ENCODE results near the gene USP13. TPM values are rescaled to one million over a fixed set of nuclear protein-coding genes. Genes with fewer than 3 reads are reported as not detected.

Gene USP13
- polyA plus RNA-seq, 3 donors: 0.31 to 1.6 (median 1.2) TPM

DNA sequence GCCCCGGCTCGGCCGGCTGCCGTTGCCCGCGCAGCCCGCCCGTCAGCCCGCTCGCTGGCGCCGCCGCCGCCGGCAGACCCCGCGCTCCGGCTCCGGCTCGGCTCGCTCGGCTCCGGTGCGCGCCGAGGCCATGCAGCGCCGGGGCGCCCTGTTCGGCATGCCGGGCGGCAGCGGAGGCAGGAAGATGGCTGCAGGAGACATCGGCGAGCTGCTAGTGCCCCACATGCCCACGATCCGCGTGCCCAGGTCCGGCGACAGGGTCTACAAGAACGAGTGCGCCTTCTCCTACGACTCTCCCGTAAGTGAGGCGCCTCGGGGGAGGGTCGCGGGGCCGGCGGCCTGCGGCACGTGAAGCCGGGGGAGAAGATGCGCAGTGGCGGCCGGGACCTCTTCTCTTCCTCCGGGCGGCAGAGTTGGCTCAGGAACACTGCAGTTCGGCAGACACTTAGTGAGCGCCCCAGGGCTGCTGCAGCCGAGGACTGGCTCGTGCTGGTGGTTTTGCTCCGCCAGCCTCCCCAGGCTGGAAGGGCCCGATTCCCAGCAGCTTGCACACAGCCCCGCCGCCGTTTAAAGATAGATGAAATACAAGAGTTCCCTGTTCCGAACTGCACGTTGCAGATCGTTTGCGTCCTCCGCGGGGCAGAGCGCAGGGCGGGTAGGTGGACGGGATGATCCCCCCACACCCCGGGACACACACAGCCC lies 407 bp downstream of the USP13 start:
- Mint-ChIP-seq H3K4me1 (peaks cover 32% of the 10 kb centered on the region), H3K9me3 (peaks cover 0 to 2% (median 0%) of the 10 kb centered on the region in 7 donors), H3K36me3 (peaks cover 0 to 5% of the 10 kb centered on the region in 2 donors), H3K27ac (peak overlapping the region; percentile 39 to 84 (median 78)), H3K4me3 (peak overlapping the region; percentile 91 to 95), H3K27me3 (ENCODE audit: low read depth in 3 of 3) (peaks cover 14 to 36% (median 21%) of the 10 kb centered on the region in 3 donors)
- peak overlapping the region; percentile 89 for H3K4me2 ChIP-seq (replicated peaks; ENCODE audit: extremely low read depth, low read length, poor library complexity, severe bottlenecking)
- H2AFZ ChIP-seq (ENCODE audit: insufficient read depth, low read depth, low read length, poor library complexity, severe bottlenecking): peak overlapping the region; percentile 92
- H3K4me3 ChIP-seq (replicated peaks in 1 of 3; ENCODE audit: low read depth in 2 of 3, low read length in 3 of 3): peak overlapping the region; percentile 62 to 83 (median 83)
- H3K9me3 ChIP-seq (replicated peaks in 1 of 2; ENCODE audit: control insufficient read depth in 1 of 2, insufficient read depth in 1 of 2, low read length in 2 of 2): no peaks in the 10 kb centered on the region
- H4K20me1 ChIP-seq (ENCODE audit: insufficient read depth, low read length): no peaks in the 10 kb centered on the region
- peaks cover 0 to 21% of the 10 kb centered on the region in 2 donors for H3K27me3 ChIP-seq (ENCODE audit: control insufficient read depth in 2 of 2, insufficient read depth in 2 of 2, low read length in 2 of 2)
- peaks cover 15 to 25% of the 10 kb centered on the region in 2 donors for H3K4me1 ChIP-seq (ENCODE audit: control insufficient read depth in 1 of 2, insufficient read depth in 2 of 2, low read length in 2 of 2)
- intact Hi-C loops (cut with micrococcal nuclease): no loop called here
- TF ChIP-seq, protein P1, sequence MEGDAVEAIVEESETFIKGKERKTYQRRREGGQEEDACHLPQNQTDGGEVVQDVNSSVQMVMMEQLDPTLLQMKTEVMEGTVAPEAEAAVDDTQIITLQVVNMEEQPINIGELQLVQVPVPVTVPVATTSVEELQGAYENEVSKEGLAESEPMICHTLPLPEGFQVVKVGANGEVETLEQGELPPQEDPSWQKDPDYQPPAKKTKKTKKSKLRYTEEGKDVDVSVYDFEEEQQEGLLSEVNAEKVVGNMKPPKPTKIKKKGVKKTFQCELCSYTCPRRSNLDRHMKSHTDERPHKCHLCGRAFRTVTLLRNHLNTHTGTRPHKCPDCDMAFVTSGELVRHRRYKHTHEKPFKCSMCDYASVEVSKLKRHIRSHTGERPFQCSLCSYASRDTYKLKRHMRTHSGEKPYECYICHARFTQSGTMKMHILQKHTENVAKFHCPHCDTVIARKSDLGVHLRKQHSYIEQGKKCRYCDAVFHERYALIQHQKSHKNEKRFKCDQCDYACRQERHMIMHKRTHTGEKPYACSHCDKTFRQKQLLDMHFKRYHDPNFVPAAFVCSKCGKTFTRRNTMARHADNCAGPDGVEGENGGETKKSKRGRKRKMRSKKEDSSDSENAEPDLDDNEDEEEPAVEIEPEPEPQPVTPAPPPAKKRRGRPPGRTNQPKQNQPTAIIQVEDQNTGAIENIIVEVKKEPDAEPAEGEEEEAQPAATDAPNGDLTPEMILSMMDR (IDR thresholded peaks at IDR 0.05): no peak
- H3K27ac ChIP-seq (ENCODE audit: low read depth in 1 of 2, low read length in 2 of 2): peak overlapping the region; percentile 44 to 62
- peak overlapping the region; percentile 64 for H3K9ac ChIP-seq (ENCODE audit: insufficient read depth, low read length, poor library complexity, severe bottlenecking)
- DNase-seq: peak; percentile 23 to 50 (median 27)
- H3K36me3 ChIP-seq (replicated peaks in 1 of 2; ENCODE audit: control insufficient read depth in 1 of 2, insufficient read depth in 2 of 2, low read length in 2 of 2): no peaks in the 10 kb centered on the region
- H3K79me2 ChIP-seq (ENCODE audit: insufficient read depth, low read length): no peaks in the 10 kb centered on the region
- WGBS (ENCODE audit: insufficient coverage): under 1% methylated on average over 77 of the region's 77 CpGs

DNA sequence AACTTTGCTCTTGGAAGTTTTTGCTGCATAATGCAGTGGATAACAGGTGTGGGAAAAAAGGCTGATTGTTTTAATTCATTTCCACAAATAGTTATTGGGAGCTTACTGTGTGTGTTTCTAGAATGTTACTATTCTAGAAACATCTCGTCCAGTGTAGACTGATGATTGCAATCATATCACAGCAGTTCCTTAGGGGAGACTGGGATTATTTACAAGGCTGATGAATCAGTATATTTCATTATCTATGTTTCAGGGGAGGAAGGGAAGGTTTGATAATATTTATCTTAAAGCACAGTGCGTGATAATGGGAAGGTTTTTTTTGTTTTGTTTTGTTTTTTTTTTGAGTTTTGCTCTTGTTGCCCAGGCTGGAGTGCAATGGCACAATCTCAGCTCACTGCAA lies 2.4 kb downstream of the USP13 start:
- WGBS (ENCODE audit: insufficient coverage): 100% methylated on average over 1 of the region's 2 CpGs
- intact Hi-C loops (cut with micrococcal nuclease): no loop called here
- Mint-ChIP-seq H3K36me3 (peaks cover 0 to 5% of the 10 kb centered on the region in 2 donors), H3K4me3 (no peak overlapping the region), H3K27me3 (ENCODE audit: low read depth in 3 of 3) (peaks cover 14 to 34% (median 21%) of the 10 kb centered on the region in 3 donors), H3K9me3 (peaks cover 0 to 2% (median 0%) of the 10 kb centered on the region in 7 donors), H3K4me1 (peaks cover 28% of the 10 kb centered on the region), H3K27ac (no peak overlapping the region)
- no peak overlapping the region for H3K4me2 ChIP-seq (replicated peaks; ENCODE audit: extremely low read depth, low read length, poor library complexity, severe bottlenecking)
- peaks cover 0 to 21% of the 10 kb centered on the region in 2 donors for H3K27me3 ChIP-seq (ENCODE audit: control insufficient read depth in 2 of 2, insufficient read depth in 2 of 2, low read length in 2 of 2)
- no peak overlapping the region for H2AFZ ChIP-seq (ENCODE audit: insufficient read depth, low read depth, low read length, poor library complexity, severe bottlenecking)
- H3K4me1 ChIP-seq (ENCODE audit: control insufficient read depth in 1 of 2, insufficient read depth in 2 of 2, low read length in 2 of 2): peaks cover 15 to 25% of the 10 kb centered on the region in 2 donors
- no peak overlapping the region for H3K4me3 ChIP-seq (replicated peaks in 1 of 3; ENCODE audit: low read depth in 2 of 3, low read length in 3 of 3)
- DNase-seq: no peak
- H3K79me2 ChIP-seq (ENCODE audit: insufficient read depth, low read length): no peaks in the 10 kb centered on the region
- H4K20me1 ChIP-seq (ENCODE audit: insufficient read depth, low read length): no peaks in the 10 kb centered on the region
- no peaks in the 10 kb centered on the region for H3K9me3 ChIP-seq (replicated peaks in 1 of 2; ENCODE audit: control insufficient read depth in 1 of 2, insufficient read depth in 1 of 2, low read length in 2 of 2)
- no peak overlapping the region for H3K9ac ChIP-seq (ENCODE audit: insufficient read depth, low read length, poor library complexity, severe bottlenecking)
- TF ChIP-seq, protein P1 (IDR thresholded peaks at IDR 0.05): no peak
- H3K27ac ChIP-seq (ENCODE audit: low read depth in 1 of 2, low read length in 2 of 2): no peak overlapping the region
- no peaks in the 10 kb centered on the region for H3K36me3 ChIP-seq (replicated peaks in 1 of 2; ENCODE audit: control insufficient read depth in 1 of 2, insufficient read depth in 2 of 2, low read length in 2 of 2)
